Uterus (tissue), 4 donors: ENCODE results near the gene LRRC25. TPM values are rescaled to one million over a fixed set of nuclear protein-coding genes. Genes with fewer than 3 reads are reported as not detected.

Source experiments
- DNase-seq, 2 donors: peaks; one replicate each; pipeline ENCODE4 v3.0.0-alpha.2; 2019 to 2020
- H3K27ac ChIP-seq, 2 donors: fragments of 200-600 bp; sonication (generic); 1 replicate in 1 of 2; 2 replicates in 1 of 2; pipeline ENCODE4 v1.5.1; 2016 to 2018
- H3K27me3 ChIP-seq, 2 donors: fragments of 200-600 bp; sonication (generic); one replicate each; pipeline ENCODE4 v1.5.1; 2018 to 2019; ENCODE audit warnings: control low read depth in 1 of 2
- H3K36me3 ChIP-seq, 2 donors: fragments of 200-600 bp; sonication (generic); one replicate each; pipeline ENCODE4 v1.5.1; 2019; ENCODE audit warnings: control low read depth in 1 of 2
- H3K4me1 ChIP-seq, 2 donors: fragments of 200-600 bp; sonication (generic); one replicate each; pipeline ENCODE4 v1.5.1; 2018 to 2019; ENCODE audit warnings: control low read depth in 1 of 2
- H3K4me3 ChIP-seq, 2 donors: fragments of 200-600 bp; sonication (generic); 1 replicate in 1 of 2; 2 replicates in 1 of 2; pipeline ENCODE4 v1.5.1; 2018 to 2019; ENCODE audit warnings: mild to moderate bottlenecking in 1 of 2
- H3K9me3 ChIP-seq, 2 donors: fragments of 200-600 bp; sonication (generic); one replicate each; pipeline ENCODE4 v1.5.1; 2019; ENCODE audit warnings: control low read depth in 1 of 2
- POLR2A ChIP-seq, 2 donors: fragments of 450-650 bp; IDR thresholded peaks; one replicate each; pipeline ENCODE4 v1.6.1; 2016; ENCODE audit warnings: antibody characterized with exemption in 2 of 2, mild to moderate bottlenecking in 1 of 2, moderate library complexity in 1 of 2
- intact Hi-C: fragments of 100-400 bp; cut with DNase I; formaldehyde crosslinking; loops from one replicate; pipeline ENCODE4 v1.15.1; 2023; ENCODE audit warnings: low total_unique reads
- total RNA-seq, 4 donors: library from RNA; depleted of rRNA in 3 of 4; stranded (reverse); fragments of >200 nt in 3 of 4; gene quantifications; one replicate each; pipeline versions ENCODE4 v1.1.0 to v1.2.4, GENCODE V29; 2014 to 2023
- TF ChIP-seq, protein P1 (sequence below), 4 experiments: fragments of 200-600 bp in 2 of 4; fragments of 450-650 bp in 2 of 4; sonication (generic) in 2 of 4; IDR thresholded peaks; one replicate each; pipeline ENCODE4 v1.5.1; 2016 to 2019; ENCODE audit warnings: antibody characterized with exemption in 4 of 4, mild to moderate bottlenecking in 2 of 4, moderate library complexity in 1 of 4
- donor health status: DM: yes; HTN: yes; CAD: no.

LRRC25 gene
- total RNA-seq, 4 donors from 2014 or later: 0.51 to 2.3 (median 1.9) TPM; not detected in 1

DNA sequence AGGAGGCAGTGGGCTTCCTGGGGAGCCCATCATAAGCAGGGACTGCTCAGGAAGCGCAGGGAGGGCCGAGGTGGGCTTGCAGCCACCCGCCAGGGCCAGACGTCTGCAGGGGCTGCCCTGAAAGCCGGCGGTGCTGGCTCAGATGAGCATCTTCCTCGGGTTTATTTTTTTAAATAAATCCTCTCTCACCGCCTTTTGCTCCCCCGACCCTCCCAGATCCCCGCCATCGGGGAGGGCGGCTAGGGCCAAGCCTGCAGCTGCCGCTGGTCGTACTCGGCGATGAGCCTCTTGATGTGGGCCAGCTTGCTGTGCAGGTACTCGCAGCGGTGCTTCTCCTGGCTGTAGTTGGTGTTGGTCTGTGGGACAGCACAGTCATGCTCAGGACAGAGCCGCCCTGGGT lies 47.1 kb upstream of the LRRC25 start:
- H3K27ac ChIP-seq: no peak overlapping the region
- TF ChIP-seq, protein P1, sequence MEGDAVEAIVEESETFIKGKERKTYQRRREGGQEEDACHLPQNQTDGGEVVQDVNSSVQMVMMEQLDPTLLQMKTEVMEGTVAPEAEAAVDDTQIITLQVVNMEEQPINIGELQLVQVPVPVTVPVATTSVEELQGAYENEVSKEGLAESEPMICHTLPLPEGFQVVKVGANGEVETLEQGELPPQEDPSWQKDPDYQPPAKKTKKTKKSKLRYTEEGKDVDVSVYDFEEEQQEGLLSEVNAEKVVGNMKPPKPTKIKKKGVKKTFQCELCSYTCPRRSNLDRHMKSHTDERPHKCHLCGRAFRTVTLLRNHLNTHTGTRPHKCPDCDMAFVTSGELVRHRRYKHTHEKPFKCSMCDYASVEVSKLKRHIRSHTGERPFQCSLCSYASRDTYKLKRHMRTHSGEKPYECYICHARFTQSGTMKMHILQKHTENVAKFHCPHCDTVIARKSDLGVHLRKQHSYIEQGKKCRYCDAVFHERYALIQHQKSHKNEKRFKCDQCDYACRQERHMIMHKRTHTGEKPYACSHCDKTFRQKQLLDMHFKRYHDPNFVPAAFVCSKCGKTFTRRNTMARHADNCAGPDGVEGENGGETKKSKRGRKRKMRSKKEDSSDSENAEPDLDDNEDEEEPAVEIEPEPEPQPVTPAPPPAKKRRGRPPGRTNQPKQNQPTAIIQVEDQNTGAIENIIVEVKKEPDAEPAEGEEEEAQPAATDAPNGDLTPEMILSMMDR (IDR thresholded peaks at IDR 0.05): no peak
- no peak for TF ChIP-seq POLR2A (IDR thresholded peaks at IDR 0.05)
- no peak for DNase-seq
- H3K4me1 ChIP-seq: no peaks in the 10 kb centered on the region
- no peaks in the 10 kb centered on the region for H3K9me3 ChIP-seq
- no peak overlapping the region for H3K4me3 ChIP-seq
- no peaks in the 10 kb centered on the region for H3K27me3 ChIP-seq
- intact Hi-C loops: loop anchor here (10.0 kb wide), 1 partner anchor 130 kb away; the partner anchor contains the start of gene UBA52
- H3K36me3 ChIP-seq: no peaks in the 10 kb centered on the region

DNA sequence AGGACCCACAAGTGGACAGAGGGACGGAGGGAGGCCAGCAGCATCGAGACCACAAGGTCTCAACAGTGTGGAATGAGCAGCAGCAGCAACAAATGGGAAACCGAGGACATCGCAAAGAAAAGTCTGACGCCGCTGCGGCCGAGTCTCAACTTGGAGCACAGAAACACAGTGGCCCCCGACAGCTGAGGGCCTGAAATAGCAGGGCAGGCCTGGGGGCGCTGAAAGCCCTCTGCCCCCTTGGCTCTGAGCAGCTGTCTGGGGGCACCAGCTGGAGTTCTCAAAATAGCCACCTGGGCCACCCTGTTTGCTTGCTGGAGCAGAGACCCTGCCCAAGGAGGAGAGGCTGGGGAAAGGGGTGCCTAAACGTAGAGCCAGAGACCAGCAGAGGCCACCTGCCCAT lies 46.4 kb upstream of the LRRC25 start:
- no peaks in the 10 kb centered on the region for H3K36me3 ChIP-seq
- no peaks in the 10 kb centered on the region for H3K9me3 ChIP-seq
- peaks cover 0 to 3% of the 10 kb centered on the region in 2 donors for H3K4me1 ChIP-seq
- DNase-seq: no peak
- no peak overlapping the region for H3K4me3 ChIP-seq
- TF ChIP-seq, protein P1 (IDR thresholded peaks at IDR 0.05): no peak
- no peak for TF ChIP-seq POLR2A (IDR thresholded peaks at IDR 0.05)
- intact Hi-C loops: loop anchor here (10.0 kb wide), 1 partner anchor 131 kb away; the partner anchor contains the start of gene UBA52
- H3K27me3 ChIP-seq: no peaks in the 10 kb centered on the region
- no peak overlapping the region for H3K27ac ChIP-seq

DNA sequence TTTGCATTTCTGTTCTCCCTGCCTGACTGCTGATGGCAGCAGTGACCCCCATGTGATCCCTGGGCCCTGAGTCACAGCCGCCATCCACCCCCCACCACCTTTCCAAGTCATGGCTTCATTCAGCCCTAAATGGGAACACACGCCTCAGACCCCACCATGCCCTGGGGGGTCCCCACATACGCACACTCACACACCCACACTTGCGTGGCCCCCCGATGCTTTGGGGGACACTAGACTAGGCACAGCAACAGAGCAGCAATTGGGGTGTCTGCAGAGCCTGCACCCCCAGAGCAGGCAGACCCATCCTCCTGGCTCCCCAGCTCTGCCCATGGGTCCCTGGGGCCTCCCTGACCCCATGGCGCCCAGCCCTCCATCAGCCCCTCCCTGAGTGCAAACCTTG lies 46.0 kb upstream of the LRRC25 start:
- H3K27me3 ChIP-seq: no peaks in the 10 kb centered on the region
- intact Hi-C loops: loop anchor here (10.0 kb wide), 1 partner anchor 131 kb away; the partner anchor contains the start of gene UBA52
- H3K27ac ChIP-seq: no peak overlapping the region
- H3K4me3 ChIP-seq: no peak overlapping the region
- peaks cover 0 to 7% of the 10 kb centered on the region in 2 donors for H3K4me1 ChIP-seq
- H3K36me3 ChIP-seq: no peaks in the 10 kb centered on the region
- TF ChIP-seq POLR2A (IDR thresholded peaks at IDR 0.05): no peak
- TF ChIP-seq, protein P1 (IDR thresholded peaks at IDR 0.05): no peak
- no peaks in the 10 kb centered on the region for H3K9me3 ChIP-seq
- no peak for DNase-seq

DNA sequence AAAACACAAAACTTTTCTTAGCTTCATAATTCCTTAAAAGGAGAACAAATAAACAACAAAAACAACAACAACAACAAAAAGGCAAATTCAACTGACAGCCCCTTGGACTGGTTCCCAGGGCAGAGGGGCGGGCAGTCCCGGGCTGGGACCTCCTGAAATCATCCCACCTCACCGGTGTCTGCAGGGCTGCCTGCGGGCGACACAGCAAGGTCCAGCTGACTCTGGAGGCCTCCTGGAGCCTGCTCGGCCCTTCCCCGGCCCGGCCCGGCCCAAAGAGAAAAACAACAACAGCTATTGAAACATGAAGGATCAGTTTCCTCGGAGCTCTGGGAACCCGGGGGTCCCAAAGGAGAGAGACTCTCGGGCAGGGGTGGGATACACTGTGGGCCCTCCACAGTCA lies 45.5 kb upstream of the LRRC25 start:
- Histone ChIP-seq H3K36me3 (no peaks in the 10 kb centered on the region), H3K27me3 (no peaks in the 10 kb centered on the region), H3K27ac (no peak overlapping the region), H3K9me3 (no peaks in the 10 kb centered on the region), H3K4me3 (no peak overlapping the region), H3K4me1 (peaks cover 0 to 10% of the 10 kb centered on the region in 2 donors)
- no peak for DNase-seq
- TF ChIP-seq, protein P1 (IDR thresholded peaks at IDR 0.05): no peak
- intact Hi-C loops: loop anchor here (10.0 kb wide), 1 partner anchor 132 kb away; the partner anchor contains the start of gene UBA52

DNA sequence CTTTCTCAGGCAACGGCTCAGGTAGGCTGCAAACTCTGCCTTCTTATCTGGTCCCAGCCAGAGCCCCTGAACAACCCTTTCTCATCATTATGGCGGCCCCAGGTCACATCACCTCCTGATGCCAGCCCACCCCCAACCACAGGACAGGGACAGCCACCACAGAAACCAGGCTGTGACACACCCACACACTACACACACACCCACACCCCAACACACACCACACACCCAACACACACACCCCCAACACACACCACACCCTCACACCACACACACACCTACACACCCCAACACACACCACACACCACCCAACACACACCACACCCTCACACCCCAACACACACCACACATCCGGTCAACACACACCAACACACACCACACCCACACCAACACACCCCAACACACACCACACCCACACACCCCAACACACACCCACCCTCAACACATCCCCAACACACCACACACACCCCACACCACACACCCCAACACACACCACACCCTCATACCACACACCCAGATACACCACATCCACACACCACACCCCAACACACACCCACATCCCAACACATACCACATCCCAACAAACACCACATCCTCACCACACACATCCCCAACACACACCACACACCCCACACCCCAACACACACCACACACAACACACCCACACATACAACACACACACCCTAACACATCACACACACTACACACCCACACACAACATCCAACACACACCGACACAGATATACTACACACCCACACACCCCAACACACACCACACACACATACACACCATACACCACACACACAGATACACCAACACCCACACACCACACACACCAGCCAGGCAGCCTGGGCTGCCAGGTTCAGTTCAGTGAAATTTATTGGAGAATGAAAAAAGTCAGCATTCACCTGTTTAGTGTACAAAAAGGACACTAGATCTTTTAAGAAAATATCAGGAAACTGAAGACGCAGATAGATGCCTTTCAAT lies 44.7 kb upstream of the LRRC25 start:
- peaks cover 0 to 10% of the 10 kb centered on the region in 2 donors for H3K4me1 ChIP-seq
- no peaks in the 10 kb centered on the region for H3K9me3 ChIP-seq
- no peak overlapping the region for H3K4me3 ChIP-seq
- no peaks in the 10 kb centered on the region for H3K36me3 ChIP-seq
- H3K27ac ChIP-seq: no peak overlapping the region
- no peak for DNase-seq
- TF ChIP-seq, protein P1 (IDR thresholded peaks at IDR 0.05): no peak
- TF ChIP-seq POLR2A (IDR thresholded peaks at IDR 0.05): no peak
- intact Hi-C loops: loop anchor here (10.0 kb wide), 1 partner anchor 133 kb away; the partner anchor contains the start of gene UBA52
- H3K27me3 ChIP-seq: no peaks in the 10 kb centered on the region
